ENCODE measurements around the gene PAM16. TPM values are rescaled to one million over a fixed set of nuclear protein-coding genes. Genes with fewer than 3 reads are reported as not detected.

The PAM16 gene
- total RNA-seq, 2 experiments from 2014 or later = 62.8 to 67.8 TPM

- peaks cover 14% of the 10 kb centered on the region for H3K36me3 Mint-ChIP-seq (ENCODE audit: low read depth)
- no peak overlapping the region for H3K27ac Mint-ChIP-seq
- DNase-seq (no peak), ATAC-seq (no peak)
- H3K4me3 Mint-ChIP-seq = no peak overlapping the region
- no peaks in the 10 kb centered on the region for H3K27me3 Mint-ChIP-seq
- no peaks in the 10 kb centered on the region for H3K4me1 Mint-ChIP-seq
- CTCF ChIA-PET = interaction anchor here (0.6 to 1.3 kb wide), 3 partner anchors 13 to 38 kb away, joined by 3 to 4 read pairs (median 3); no protein-coding TSS in a partner anchor
- intact Hi-C loops (cut with DNase I, micrococcal nuclease) = no loop called here
- no peaks in the 10 kb centered on the region for H3K9me3 Mint-ChIP-seq (ENCODE audit: low read depth)
- POLR2A ChIA-PET = interaction anchor here (0.5 kb wide), 1 partner anchor 27 kb away, joined by 3 read pairs; no protein-coding TSS in a partner anchor
These were observed 38.2 kb upstream of the PAM16 start for GRCh38 chr16:4389051-4389955.

DNA sequence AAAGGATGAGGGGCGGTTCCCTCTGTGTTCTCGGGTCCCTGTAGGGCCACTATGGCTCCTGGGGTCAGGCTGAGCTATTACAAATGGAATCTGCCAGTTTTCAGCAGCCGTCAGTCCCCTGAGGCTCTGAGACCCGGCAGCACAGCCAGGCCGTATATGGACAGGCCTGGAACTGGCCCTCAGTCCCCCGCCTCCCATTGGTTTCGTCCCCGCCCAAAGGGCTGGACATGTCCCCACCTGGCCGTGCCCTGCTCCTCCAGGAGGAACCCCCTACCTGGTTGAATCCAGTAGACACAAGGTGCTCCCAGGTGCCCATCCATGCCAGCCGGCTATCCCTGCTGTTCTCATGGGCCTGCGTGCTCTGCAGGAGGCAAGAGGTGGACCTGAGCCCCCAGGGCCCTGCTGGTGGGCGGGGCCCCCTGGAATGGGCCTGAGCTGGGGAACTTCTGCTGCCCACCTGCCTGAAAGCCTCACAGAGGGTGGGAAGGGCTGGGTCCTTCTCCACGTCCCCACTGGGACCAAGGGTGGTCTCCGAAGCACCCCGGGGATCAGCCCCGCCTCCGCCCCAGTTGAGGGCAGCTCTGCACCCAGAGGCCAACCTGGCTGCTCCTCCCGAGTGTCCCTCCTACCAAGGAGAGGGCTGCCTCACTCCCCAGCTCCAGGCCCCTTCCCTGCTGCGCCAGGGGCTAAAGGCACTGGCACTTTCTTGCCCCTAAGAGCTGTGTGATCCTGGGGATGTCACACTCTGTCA, 37.3 kb upstream of the PAM16 start:
- H3K36me3 Mint-ChIP-seq (ENCODE audit: low read depth) = peaks cover 12% of the 10 kb centered on the region
- no peaks in the 10 kb centered on the region for H3K9me3 Mint-ChIP-seq (ENCODE audit: low read depth)
- no peaks in the 10 kb centered on the region for H3K4me1 Mint-ChIP-seq
- intact Hi-C loops (cut with DNase I, micrococcal nuclease) = no loop called here
- ChIA-PET CTCF (interaction anchor here (0.6 kb wide), 2 partner anchors 9 to 37 kb away, joined by 3 read pairs; no protein-coding TSS in a partner anchor), POLR2A (no interaction called here)
- no peaks in the 10 kb centered on the region for H3K27me3 Mint-ChIP-seq
- H3K4me3 Mint-ChIP-seq = no peak overlapping the region
- ATAC-seq = no peak
- no peak for DNase-seq
- H3K27ac Mint-ChIP-seq = no peak overlapping the region

GRCh38 chr16:4387781-4388180, 36.7 kb upstream of the PAM16 start:
- ChIA-PET POLR2A (no interaction called here), CTCF (no interaction called here)
- DNase-seq (no peak), ATAC-seq (no peak)
- peaks cover 15% of the 10 kb centered on the region for H3K36me3 Mint-ChIP-seq (ENCODE audit: low read depth)
- intact Hi-C loops (cut with DNase I, micrococcal nuclease) = no loop called here
- no peak overlapping the region for H3K27ac Mint-ChIP-seq
- no peaks in the 10 kb centered on the region for H3K27me3 Mint-ChIP-seq
- H3K4me1 Mint-ChIP-seq = no peaks in the 10 kb centered on the region
- H3K4me3 Mint-ChIP-seq = no peak overlapping the region
- no peaks in the 10 kb centered on the region for H3K9me3 Mint-ChIP-seq (ENCODE audit: low read depth)

DNA sequence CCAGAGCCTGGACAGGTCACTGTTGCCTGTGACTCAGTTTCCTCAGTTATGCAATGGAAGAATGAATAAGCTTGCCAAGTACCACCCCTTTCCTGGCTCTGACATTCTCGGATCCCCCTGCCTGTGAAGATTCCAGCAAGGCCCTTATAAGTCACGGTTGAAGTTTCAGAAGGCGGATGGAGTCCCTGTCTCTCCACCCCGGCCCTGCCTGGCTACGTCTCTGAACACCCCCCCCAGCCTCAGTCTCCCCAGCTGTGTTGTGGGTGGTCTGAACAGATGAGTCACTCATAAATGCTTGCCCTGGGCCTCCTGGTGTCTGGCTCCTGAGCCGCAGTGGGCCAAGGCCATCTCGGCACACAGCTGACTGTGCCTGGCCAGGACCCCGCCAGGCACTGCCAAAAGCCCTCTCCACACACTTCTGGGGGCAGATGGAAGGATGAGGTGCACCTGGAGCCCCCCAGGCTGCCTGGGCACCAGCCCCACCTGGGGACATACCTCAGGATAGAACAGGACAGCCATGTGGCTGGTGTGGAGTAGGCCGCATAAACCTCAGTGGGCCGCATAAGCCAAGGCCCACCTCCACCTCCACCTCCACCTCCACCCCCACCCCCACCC, 35.9 kb upstream of the PAM16 start:
- Mint-ChIP-seq H3K27me3 (no peaks in the 10 kb centered on the region), H3K4me1 (no peaks in the 10 kb centered on the region), H3K27ac (no peak overlapping the region), H3K36me3 (ENCODE audit: low read depth) (peaks cover 15% of the 10 kb centered on the region), H3K9me3 (ENCODE audit: low read depth) (no peaks in the 10 kb centered on the region), H3K4me3 (no peak overlapping the region)
- ATAC-seq (no peak), DNase-seq (no peak)
- ChIA-PET CTCF (interaction anchor here (0.9 to 1.0 kb wide), 2 partner anchors 17 to 18 kb away, joined by 3 read pairs; no protein-coding TSS in a partner anchor), POLR2A (no interaction called here)
- intact Hi-C loops (cut with DNase I, micrococcal nuclease) = no loop called here

GRCh38 chr16:4386451-4386805, 35.3 kb upstream of the PAM16 start:
- ChIA-PET CTCF (interaction anchor here (0.9 to 1.0 kb wide), 2 partner anchors 18 kb away, joined by 3 read pairs; no protein-coding TSS in a partner anchor), POLR2A (no interaction called here)
- DNase-seq = no peak
- Mint-ChIP-seq H3K4me1 (no peaks in the 10 kb centered on the region), H3K9me3 (ENCODE audit: low read depth) (no peaks in the 10 kb centered on the region), H3K27ac (no peak overlapping the region), H3K27me3 (no peaks in the 10 kb centered on the region), H3K4me3 (no peak overlapping the region), H3K36me3 (ENCODE audit: low read depth) (peaks cover 15% of the 10 kb centered on the region)
- no peak for ATAC-seq
- intact Hi-C loops (cut with DNase I, micrococcal nuclease) = no loop called here

DNA sequence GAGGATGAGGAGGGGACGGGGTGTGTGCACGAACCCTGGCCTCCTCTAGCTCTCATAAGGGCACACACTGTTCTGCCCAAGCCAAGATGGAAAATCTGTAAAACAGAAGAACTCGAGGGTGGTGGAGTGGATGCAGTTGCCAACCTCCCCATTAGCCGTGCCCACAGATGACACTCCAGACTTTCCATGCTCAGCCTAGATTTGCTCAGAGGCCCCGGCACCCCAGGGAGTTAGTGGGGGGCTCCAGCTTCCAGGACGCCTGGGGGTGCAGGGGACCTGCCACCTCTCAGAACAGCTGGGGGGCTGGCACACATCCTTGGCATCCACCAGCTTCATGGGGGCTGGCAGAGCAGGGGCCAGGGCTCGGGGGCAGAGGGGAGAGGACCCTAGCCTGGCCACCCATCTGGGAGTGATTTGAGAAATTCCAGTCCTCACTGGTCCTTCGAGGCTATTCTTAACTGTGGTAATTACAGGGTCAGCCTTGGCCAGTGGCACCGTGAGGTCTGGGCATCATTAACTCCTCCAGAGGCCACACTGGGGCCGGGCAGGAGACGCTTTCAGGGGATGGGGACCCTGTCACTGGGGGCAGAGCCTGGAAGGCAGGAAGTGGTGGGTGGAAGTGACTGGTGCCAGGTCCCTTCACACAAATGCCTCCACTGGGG, 34.8 kb upstream of the PAM16 start:
- intact Hi-C loops (cut with DNase I, micrococcal nuclease) = no loop called here
- DNase-seq (no peak), ATAC-seq (no peak)
- Mint-ChIP-seq H3K27ac (no peak overlapping the region), H3K9me3 (ENCODE audit: low read depth) (no peaks in the 10 kb centered on the region), H3K4me3 (no peak overlapping the region), H3K36me3 (ENCODE audit: low read depth) (peaks cover 15% of the 10 kb centered on the region), H3K4me1 (no peaks in the 10 kb centered on the region), H3K27me3 (no peaks in the 10 kb centered on the region)
- CTCF ChIA-PET = interaction anchor here (1.0 kb wide), 1 partner anchor 17 kb away, joined by 3 read pairs; no protein-coding TSS in a partner anchor
- POLR2A ChIA-PET = no interaction called here

GRCh38 chr16:4385066-4385788, 34.1 kb upstream of the PAM16 start:
- CTCF ChIA-PET = no interaction called here
- no peak for ATAC-seq
- POLR2A ChIA-PET = no interaction called here

GRCh38 chr16:4384509-4384942, 33.4 kb upstream of the PAM16 start:
- peaks cover 10% of the 10 kb centered on the region for H3K36me3 Mint-ChIP-seq (ENCODE audit: low read depth)
- H3K27ac Mint-ChIP-seq = no peak overlapping the region
- ChIA-PET CTCF (no interaction called here), POLR2A (no interaction called here)
- intact Hi-C loops (cut with DNase I, micrococcal nuclease) = no loop called here
- no peak for ATAC-seq
- no peaks in the 10 kb centered on the region for H3K4me1 Mint-ChIP-seq
- no peaks in the 10 kb centered on the region for H3K27me3 Mint-ChIP-seq
- H3K9me3 Mint-ChIP-seq (ENCODE audit: low read depth) = no peaks in the 10 kb centered on the region
- DNase-seq = no peak
- H3K4me3 Mint-ChIP-seq = no peak overlapping the region

More at GRCh38 chr16:4385066-4385788, 34.1 kb upstream of the PAM16 start:
- no peaks in the 10 kb centered on the region for H3K27me3 Mint-ChIP-seq
- H3K9me3 Mint-ChIP-seq (ENCODE audit: low read depth) = no peaks in the 10 kb centered on the region
- intact Hi-C loops (cut with DNase I, micrococcal nuclease) = no loop called here
- H3K27ac Mint-ChIP-seq = no peak overlapping the region
- H3K4me1 Mint-ChIP-seq = no peaks in the 10 kb centered on the region
- no peak for DNase-seq
- no peak overlapping the region for H3K4me3 Mint-ChIP-seq
- H3K36me3 Mint-ChIP-seq (ENCODE audit: low read depth) = peaks cover 14% of the 10 kb centered on the region

GRCh38 chr16:4383591-4384444, 32.7 kb upstream of the PAM16 start:
- ChIA-PET POLR2A (no interaction called here), CTCF (no interaction called here)
- H3K9me3 Mint-ChIP-seq (ENCODE audit: low read depth) = no peaks in the 10 kb centered on the region
- ATAC-seq (no peak), DNase-seq (no peak)
- peaks cover 10% of the 10 kb centered on the region for H3K36me3 Mint-ChIP-seq (ENCODE audit: low read depth)
- no peak overlapping the region for H3K4me3 Mint-ChIP-seq
- no peaks in the 10 kb centered on the region for H3K27me3 Mint-ChIP-seq
- no peaks in the 10 kb centered on the region for H3K4me1 Mint-ChIP-seq
- intact Hi-C loops (cut with DNase I, micrococcal nuclease) = no loop called here
- H3K27ac Mint-ChIP-seq = no peak overlapping the region

- intact Hi-C loops (cut with DNase I, micrococcal nuclease) = no loop called here
- DNase-seq = no peak
- H3K27ac Mint-ChIP-seq = no peak overlapping the region
- ATAC-seq = no peak
- H3K36me3 Mint-ChIP-seq (ENCODE audit: low read depth) = peaks cover 10% of the 10 kb centered on the region
- H3K9me3 Mint-ChIP-seq (ENCODE audit: low read depth) = no peaks in the 10 kb centered on the region
- no peaks in the 10 kb centered on the region for H3K27me3 Mint-ChIP-seq
- no peak overlapping the region for H3K4me3 Mint-ChIP-seq
- peaks cover 1% of the 10 kb centered on the region for H3K4me1 Mint-ChIP-seq
- CTCF ChIA-PET = no interaction called here
- POLR2A ChIA-PET = no interaction called here
These were observed 31.8 kb upstream of the PAM16 start for GRCh38 chr16:4382795-4383357.
